ENCODE data around the gene NCKAP5.

Gene NCKAP5

GRCh38 chr2:132654335-132654734, 913.9 kb downstream of the NCKAP5 start:
- H3K9me3 ChIP-seq (ENCODE audit: insufficient read depth, low read length, severe bottlenecking): no peaks in the 10 kb centered on the region
- H3K27ac ChIP-seq (ENCODE audit: low read length): no peak overlapping the region
- no peak overlapping the region for H3K4me3 ChIP-seq (ENCODE audit: low read depth in 1 of 2, low read length in 2 of 2)
- H3K9ac ChIP-seq (ENCODE audit: low read depth, low read length): no peak overlapping the region
- no peaks in the 10 kb centered on the region for H3K79me2 ChIP-seq (ENCODE audit: insufficient read depth, low read length)
- no peak overlapping the region for H2AFZ ChIP-seq (ENCODE audit: low read depth, low read length)
- DNase-seq (no peak), ATAC-seq (ENCODE audit: insufficient read depth, low read depth) (no peak)
- TF ChIP-seq EZH2 (IDR thresholded peaks at IDR 0.05; ENCODE audit: borderline replicate concordance, low read depth, low read length, severe bottlenecking) (no peak), CTCF (IDR thresholded peaks at IDR 0.05; ENCODE audit: borderline replicate concordance, extremely low read depth, low read length, poor library complexity, severe bottlenecking) (no peak)
- no peak overlapping the region for H3K4me2 ChIP-seq (ENCODE audit: insufficient read depth, low read length)
- no peaks in the 10 kb centered on the region for H3K36me3 ChIP-seq (ENCODE audit: insufficient read depth, low read length)
- H4K20me1 ChIP-seq (ENCODE audit: insufficient read depth, low read length): no peaks in the 10 kb centered on the region
- no peaks in the 10 kb centered on the region for H3K27me3 ChIP-seq (ENCODE audit: insufficient read depth, low read length, poor library complexity)
- H3K4me1 ChIP-seq (ENCODE audit: insufficient read depth, low read length): no peaks in the 10 kb centered on the region

- no peak overlapping the region for H3K4me2 ChIP-seq (ENCODE audit: insufficient read depth, low read length)
- H4K20me1 ChIP-seq (ENCODE audit: insufficient read depth, low read length): no peaks in the 10 kb centered on the region
- H3K36me3 ChIP-seq (ENCODE audit: insufficient read depth, low read length): no peaks in the 10 kb centered on the region
- H3K9me3 ChIP-seq (ENCODE audit: insufficient read depth, low read length, severe bottlenecking): no peaks in the 10 kb centered on the region
- no peaks in the 10 kb centered on the region for H3K79me2 ChIP-seq (ENCODE audit: insufficient read depth, low read length)
- TF ChIP-seq EZH2 (IDR thresholded peaks at IDR 0.05; ENCODE audit: borderline replicate concordance, low read depth, low read length, severe bottlenecking): no peak
- no peak for TF ChIP-seq CTCF (IDR thresholded peaks at IDR 0.05; ENCODE audit: borderline replicate concordance, extremely low read depth, low read length, poor library complexity, severe bottlenecking)
- no peak overlapping the region for H2AFZ ChIP-seq (ENCODE audit: low read depth, low read length)
- no peak overlapping the region for H3K4me3 ChIP-seq (ENCODE audit: low read depth in 1 of 2, low read length in 2 of 2)
- no peaks in the 10 kb centered on the region for H3K4me1 ChIP-seq (ENCODE audit: insufficient read depth, low read length)
- no peak overlapping the region for H3K27ac ChIP-seq (ENCODE audit: low read length)
- H3K9ac ChIP-seq (ENCODE audit: low read depth, low read length): no peak overlapping the region
- DNase-seq (no peak), ATAC-seq (ENCODE audit: insufficient read depth, low read depth) (no peak)
- no peaks in the 10 kb centered on the region for H3K27me3 ChIP-seq (ENCODE audit: insufficient read depth, low read length, poor library complexity)
Measured at GRCh38 chr2:132652474-132652873, 915.8 kb downstream of the NCKAP5 start.

- Histone ChIP-seq H3K36me3 (ENCODE audit: insufficient read depth, low read length) (no peaks in the 10 kb centered on the region), H3K27ac (ENCODE audit: low read length) (no peak overlapping the region), H3K27me3 (ENCODE audit: insufficient read depth, low read length, poor library complexity) (no peaks in the 10 kb centered on the region), H3K4me3 (ENCODE audit: low read depth in 1 of 2, low read length in 2 of 2) (no peak overlapping the region), H4K20me1 (ENCODE audit: insufficient read depth, low read length) (no peaks in the 10 kb centered on the region), H3K9ac (ENCODE audit: low read depth, low read length) (no peak overlapping the region), H3K9me3 (ENCODE audit: insufficient read depth, low read length, severe bottlenecking) (no peaks in the 10 kb centered on the region), H3K4me1 (ENCODE audit: insufficient read depth, low read length) (no peaks in the 10 kb centered on the region), H3K4me2 (ENCODE audit: insufficient read depth, low read length) (no peak overlapping the region), H3K79me2 (ENCODE audit: insufficient read depth, low read length) (no peaks in the 10 kb centered on the region), H2AFZ (ENCODE audit: low read depth, low read length) (no peak overlapping the region)
- ATAC-seq (ENCODE audit: insufficient read depth, low read depth): no peak
- TF ChIP-seq CTCF (IDR thresholded peaks at IDR 0.05; ENCODE audit: borderline replicate concordance, extremely low read depth, low read length, poor library complexity, severe bottlenecking) (no peak), EZH2 (IDR thresholded peaks at IDR 0.05; ENCODE audit: borderline replicate concordance, low read depth, low read length, severe bottlenecking) (no peak)
- no peak for DNase-seq
Measured at GRCh38 chr2:132651115-132652045, 916.9 kb downstream of the NCKAP5 start.

Data from DND-41 (cell line).